ENCODE data around the gene MORC2.

DNA sequence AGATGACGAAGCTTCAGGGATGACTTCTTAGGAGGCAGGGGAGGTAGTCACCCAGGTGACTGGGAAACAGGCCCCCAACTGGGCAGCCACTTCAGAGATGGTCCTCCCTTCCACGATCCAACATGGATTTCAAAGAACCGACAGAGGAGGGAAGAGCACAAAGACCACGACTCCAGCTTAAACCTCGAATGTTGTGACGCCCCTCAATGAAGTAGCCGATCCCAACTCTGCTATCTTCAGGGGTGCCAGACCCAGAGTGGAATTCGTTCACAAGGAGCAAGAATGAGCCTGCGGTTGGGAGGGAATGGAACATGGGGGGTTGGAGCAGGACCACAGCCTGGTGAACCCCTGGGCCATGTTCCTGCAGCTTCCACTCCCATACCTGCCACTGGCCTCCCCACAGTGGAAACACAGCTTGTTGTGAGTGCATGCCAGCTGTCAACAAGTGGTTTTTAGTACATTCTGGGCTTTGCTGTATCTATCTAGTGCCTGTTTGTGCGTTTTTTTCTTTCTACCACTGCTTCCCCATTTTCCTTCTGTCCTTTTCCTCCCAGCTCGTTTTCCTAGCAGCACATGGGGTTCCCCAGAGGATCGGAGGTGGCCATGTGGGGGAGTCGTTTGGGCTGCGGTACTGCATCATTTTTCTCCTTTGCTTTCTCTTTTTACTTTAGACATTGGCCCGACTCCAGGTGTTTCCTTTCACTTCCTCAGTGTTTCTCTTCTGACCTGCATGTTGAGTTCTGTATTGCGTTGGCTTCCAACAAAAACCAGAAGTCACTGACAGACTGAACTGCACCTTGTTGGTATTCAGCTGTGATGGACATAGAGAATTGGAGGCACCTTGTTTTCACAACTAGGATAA lies 65.8 kb downstream of the MORC2 start:
- TF ChIP-seq, protein P1, sequence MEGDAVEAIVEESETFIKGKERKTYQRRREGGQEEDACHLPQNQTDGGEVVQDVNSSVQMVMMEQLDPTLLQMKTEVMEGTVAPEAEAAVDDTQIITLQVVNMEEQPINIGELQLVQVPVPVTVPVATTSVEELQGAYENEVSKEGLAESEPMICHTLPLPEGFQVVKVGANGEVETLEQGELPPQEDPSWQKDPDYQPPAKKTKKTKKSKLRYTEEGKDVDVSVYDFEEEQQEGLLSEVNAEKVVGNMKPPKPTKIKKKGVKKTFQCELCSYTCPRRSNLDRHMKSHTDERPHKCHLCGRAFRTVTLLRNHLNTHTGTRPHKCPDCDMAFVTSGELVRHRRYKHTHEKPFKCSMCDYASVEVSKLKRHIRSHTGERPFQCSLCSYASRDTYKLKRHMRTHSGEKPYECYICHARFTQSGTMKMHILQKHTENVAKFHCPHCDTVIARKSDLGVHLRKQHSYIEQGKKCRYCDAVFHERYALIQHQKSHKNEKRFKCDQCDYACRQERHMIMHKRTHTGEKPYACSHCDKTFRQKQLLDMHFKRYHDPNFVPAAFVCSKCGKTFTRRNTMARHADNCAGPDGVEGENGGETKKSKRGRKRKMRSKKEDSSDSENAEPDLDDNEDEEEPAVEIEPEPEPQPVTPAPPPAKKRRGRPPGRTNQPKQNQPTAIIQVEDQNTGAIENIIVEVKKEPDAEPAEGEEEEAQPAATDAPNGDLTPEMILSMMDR (IDR thresholded peaks at IDR 0.05; ENCODE audit: poor library complexity, severe bottlenecking): no peak
- no peak for TF ChIP-seq POLR2AphosphoS5 (IDR thresholded peaks at IDR 0.05)
- no peak for TF ChIP-seq TAF1 (IDR thresholded peaks at IDR 0.05; ENCODE audit: low read depth)
- no peak for TF ChIP-seq EZH2 (IDR thresholded peaks at IDR 0.05; ENCODE audit: borderline replicate concordance, insufficient read depth, low read length, poor library complexity, severe bottlenecking)
- TF ChIP-seq SMC3 (conservative IDR thresholded peaks at IDR 0.05; ENCODE audit: poor library complexity): no peak
- TF ChIP-seq MXI1 (conservative IDR thresholded peaks at IDR 0.05; ENCODE audit: poor library complexity, severe bottlenecking): no peak
- TF ChIP-seq, protein P2, sequence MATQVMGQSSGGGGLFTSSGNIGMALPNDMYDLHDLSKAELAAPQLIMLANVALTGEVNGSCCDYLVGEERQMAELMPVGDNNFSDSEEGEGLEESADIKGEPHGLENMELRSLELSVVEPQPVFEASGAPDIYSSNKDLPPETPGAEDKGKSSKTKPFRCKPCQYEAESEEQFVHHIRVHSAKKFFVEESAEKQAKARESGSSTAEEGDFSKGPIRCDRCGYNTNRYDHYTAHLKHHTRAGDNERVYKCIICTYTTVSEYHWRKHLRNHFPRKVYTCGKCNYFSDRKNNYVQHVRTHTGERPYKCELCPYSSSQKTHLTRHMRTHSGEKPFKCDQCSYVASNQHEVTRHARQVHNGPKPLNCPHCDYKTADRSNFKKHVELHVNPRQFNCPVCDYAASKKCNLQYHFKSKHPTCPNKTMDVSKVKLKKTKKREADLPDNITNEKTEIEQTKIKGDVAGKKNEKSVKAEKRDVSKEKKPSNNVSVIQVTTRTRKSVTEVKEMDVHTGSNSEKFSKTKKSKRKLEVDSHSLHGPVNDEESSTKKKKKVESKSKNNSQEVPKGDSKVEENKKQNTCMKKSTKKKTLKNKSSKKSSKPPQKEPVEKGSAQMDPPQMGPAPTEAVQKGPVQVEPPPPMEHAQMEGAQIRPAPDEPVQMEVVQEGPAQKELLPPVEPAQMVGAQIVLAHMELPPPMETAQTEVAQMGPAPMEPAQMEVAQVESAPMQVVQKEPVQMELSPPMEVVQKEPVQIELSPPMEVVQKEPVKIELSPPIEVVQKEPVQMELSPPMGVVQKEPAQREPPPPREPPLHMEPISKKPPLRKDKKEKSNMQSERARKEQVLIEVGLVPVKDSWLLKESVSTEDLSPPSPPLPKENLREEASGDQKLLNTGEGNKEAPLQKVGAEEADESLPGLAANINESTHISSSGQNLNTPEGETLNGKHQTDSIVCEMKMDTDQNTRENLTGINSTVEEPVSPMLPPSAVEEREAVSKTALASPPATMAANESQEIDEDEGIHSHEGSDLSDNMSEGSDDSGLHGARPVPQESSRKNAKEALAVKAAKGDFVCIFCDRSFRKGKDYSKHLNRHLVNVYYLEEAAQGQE (IDR thresholded peaks at IDR 0.05; ENCODE audit: borderline replicate concordance): no peak
- TF ChIP-seq EP300 (conservative IDR thresholded peaks at IDR 0.05; ENCODE audit: poor library complexity, severe bottlenecking): no peak

All from neural cell (in vitro differentiated cells).